CD4-positive, alpha-beta T cell treated with Interleukin-6 at 100 ng/mL for 8 hours (primary cell): Measurements from ENCODE around the gene TNFRSF12A.
"Not testable (repeated sequence)": the region's sequence is repeated elsewhere in the genome, so short reads cannot be mapped to it uniquely, and the experiment has no call there.

Experiments used
- DNase-seq: peaks from one replicate; pipeline ENCODE4 v3.0.0-alpha.2; 2020; ENCODE audit warnings: mixed read lengths, low spot score

The TNFRSF12A gene

GRCh38 chr16:3065742-3066439 is 45.7 kb downstream of the TNFRSF12A start:
- no peak for DNase-seq

DNA sequence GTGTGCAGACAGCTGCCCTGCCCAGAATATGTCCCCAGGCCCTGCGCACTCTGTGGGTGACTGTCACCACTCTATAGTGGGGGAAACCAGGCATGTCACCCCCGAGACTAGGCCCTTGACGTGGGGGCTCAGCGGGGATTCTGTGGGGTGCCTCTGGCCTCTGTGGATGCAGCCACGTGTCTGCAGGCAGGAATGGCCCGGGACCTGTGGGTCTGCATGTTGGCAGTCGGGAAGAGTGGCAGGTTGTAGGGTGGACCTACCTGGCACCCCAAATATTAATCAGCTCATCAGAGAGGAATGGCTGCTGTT is 46.2 kb downstream of the TNFRSF12A start:
- DNase-seq = no peak

DNA sequence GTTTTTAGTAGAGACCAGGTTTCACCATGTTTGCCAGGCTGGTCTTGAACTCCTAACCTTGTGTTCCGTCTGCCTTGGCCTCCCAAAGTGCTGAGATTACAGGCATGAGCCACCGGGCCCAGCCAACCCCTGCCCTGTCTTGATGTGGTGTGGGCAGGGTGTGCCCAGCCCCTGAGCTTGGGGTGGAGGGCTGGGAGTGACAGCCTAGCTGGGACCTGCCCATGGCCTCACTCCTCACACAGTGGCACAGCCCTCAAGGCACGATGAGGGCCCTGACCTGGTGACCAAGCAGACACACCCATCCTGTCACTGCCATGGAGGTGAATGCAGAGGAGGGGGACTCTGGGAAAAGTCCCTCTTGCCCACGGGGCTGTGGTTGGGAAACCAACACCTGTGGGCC is 48.3 kb downstream of the TNFRSF12A start:
- DNase-seq = no peak

GRCh38 chr16:3069146-3069545 is 49.0 kb downstream of the TNFRSF12A start:
- DNase-seq = not testable (repeated sequence)

DNA sequence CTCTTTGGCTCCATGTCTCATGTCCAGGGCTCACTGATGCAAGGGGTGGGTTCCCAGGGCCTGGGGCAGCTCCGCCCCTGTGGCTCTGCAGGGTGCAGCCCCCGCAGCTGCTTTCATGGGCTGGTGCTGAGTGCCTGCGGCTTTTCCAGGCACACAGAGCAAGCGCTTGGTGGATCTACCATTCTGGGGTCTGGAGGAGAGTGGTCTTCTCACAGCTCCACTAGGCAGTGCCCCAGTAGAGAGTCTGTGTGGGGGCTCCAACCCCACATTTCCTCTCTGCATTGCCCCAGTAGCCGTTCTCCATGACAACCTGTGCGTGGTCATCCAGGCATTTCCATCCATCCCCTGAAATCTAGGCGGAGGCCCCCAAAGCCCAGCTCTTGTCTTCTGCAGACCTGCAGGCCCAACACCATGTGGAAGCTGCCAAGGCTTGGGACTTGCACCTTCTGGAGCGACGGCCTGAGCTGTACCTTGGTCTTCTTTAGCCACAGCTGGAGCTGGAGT is 50.5 kb downstream of the TNFRSF12A start:
- no peak for DNase-seq

DNA sequence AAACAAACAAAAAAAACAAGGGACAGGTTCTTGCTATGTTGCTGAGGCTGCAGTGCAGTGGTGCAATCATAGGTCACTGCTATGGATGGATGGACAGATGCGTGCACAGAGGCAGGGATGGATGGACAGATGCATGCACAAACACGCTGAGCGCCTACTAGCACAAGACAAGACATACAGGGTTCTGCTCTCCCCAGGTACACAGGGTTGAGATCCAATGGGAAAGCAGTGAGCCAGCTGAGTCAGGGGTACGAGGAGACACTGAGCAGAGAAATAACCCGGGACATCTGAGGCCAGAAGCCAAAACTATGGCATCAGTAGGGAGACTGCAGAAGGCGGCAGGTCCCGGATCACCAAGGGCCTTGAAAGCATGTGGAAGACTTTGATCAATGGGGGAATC is 51.5 kb downstream of the TNFRSF12A start:
- DNase-seq = no peak
